Measurements from ENCODE around the gene PLCG2. TPM values are rescaled to one million over a fixed set of nuclear protein-coding genes. Genes with fewer than 3 reads are reported as not detected.
A peak's percentile ranks its signal among the peaks of the same experiment; 100 is the strongest.

PLCG2 gene
- total RNA-seq, 1 experiment from 2014 or later, result 6.0 TPM

GRCh38 chr16:81904320-81904719 is 125.2 kb downstream of the PLCG2 start:
- Histone ChIP-seq H3K27me3 (ENCODE audit: insufficient read depth, low read length) (no peaks in the 10 kb centered on the region), H3K23me2 (ENCODE audit: insufficient read length, low read depth, low read length, poor library complexity, severe bottlenecking) (no peaks in the 10 kb centered on the region), H4K8ac (replicated peaks; ENCODE audit: insufficient read length, low read depth, low read length) (no peak overlapping the region), H3K18ac (ENCODE audit: insufficient read length, low read depth, low read length) (no peak overlapping the region), H3K79me1 (ENCODE audit: insufficient read depth, low read depth, low read length, poor library complexity, severe bottlenecking) (no peaks in the 10 kb centered on the region), H2BK120ac (ENCODE audit: low read depth, low read length, poor library complexity, severe bottlenecking) (no peak overlapping the region), H2AFZ (ENCODE audit: low read length) (no peak overlapping the region), H2BK5ac (ENCODE audit: insufficient read length, low read length) (no peak overlapping the region), H3K56ac (ENCODE audit: insufficient read length, low read depth, low read length) (no peak overlapping the region), H3K4ac (ENCODE audit: low read depth, low read length) (no peak overlapping the region), H2AK5ac (ENCODE audit: insufficient read length, low read length) (no peak overlapping the region), H3T11ph (ENCODE audit: low read length) (no peak overlapping the region), H3K23ac (ENCODE audit: insufficient read length, low read depth, low read length) (no peak overlapping the region), H3K79me2 (ENCODE audit: insufficient read depth, low read length) (no peaks in the 10 kb centered on the region), H3K27ac (ENCODE audit: insufficient read length, low read depth, low read length) (no peak overlapping the region), H2BK12ac (ENCODE audit: insufficient read length, low read depth, low read length) (no peak overlapping the region), H3K9ac (ENCODE audit: extremely low read depth, insufficient read length, low read length) (no peak overlapping the region), H3K14ac (ENCODE audit: insufficient read depth, low read length) (no peak overlapping the region), H3K4me2 (ENCODE audit: insufficient read depth, insufficient read length, low read length) (no peak overlapping the region), H4K5ac (ENCODE audit: insufficient read length, low read depth, low read length) (no peak overlapping the region), H2BK20ac (ENCODE audit: low read depth, low read length, poor library complexity, severe bottlenecking) (no peak overlapping the region), H4K91ac (ENCODE audit: insufficient read length, low read depth, low read length) (no peak overlapping the region), H4K20me1 (ENCODE audit: control insufficient read depth, insufficient read depth, insufficient read length) (no peaks in the 10 kb centered on the region), H3K4me1 (ENCODE audit: insufficient read depth, low read length) (no peaks in the 10 kb centered on the region), H3K9me3 (ENCODE audit: control insufficient read depth, low read depth, low read length) (no peaks in the 10 kb centered on the region), H2BK15ac (ENCODE audit: low read depth, low read length) (no peak overlapping the region)
- peaks cover 0 to 3% of the 10 kb centered on the region in 2 experiments; a peak in 2 of 4 replicates for H3K4me1 Mint-ChIP-seq
- peak overlapping the region in 1 of 3 experiments; percentile 50; a peak in 2 of 7 replicates for H3K27ac Mint-ChIP-seq
- no peak overlapping the region for H3K4me3 Mint-ChIP-seq
- peaks cover 2 to 4% of the 10 kb centered on the region in 2 experiments; a peak in 3 of 5 replicates for H3K9me3 Mint-ChIP-seq
- TF ChIP-seq, protein P1, sequence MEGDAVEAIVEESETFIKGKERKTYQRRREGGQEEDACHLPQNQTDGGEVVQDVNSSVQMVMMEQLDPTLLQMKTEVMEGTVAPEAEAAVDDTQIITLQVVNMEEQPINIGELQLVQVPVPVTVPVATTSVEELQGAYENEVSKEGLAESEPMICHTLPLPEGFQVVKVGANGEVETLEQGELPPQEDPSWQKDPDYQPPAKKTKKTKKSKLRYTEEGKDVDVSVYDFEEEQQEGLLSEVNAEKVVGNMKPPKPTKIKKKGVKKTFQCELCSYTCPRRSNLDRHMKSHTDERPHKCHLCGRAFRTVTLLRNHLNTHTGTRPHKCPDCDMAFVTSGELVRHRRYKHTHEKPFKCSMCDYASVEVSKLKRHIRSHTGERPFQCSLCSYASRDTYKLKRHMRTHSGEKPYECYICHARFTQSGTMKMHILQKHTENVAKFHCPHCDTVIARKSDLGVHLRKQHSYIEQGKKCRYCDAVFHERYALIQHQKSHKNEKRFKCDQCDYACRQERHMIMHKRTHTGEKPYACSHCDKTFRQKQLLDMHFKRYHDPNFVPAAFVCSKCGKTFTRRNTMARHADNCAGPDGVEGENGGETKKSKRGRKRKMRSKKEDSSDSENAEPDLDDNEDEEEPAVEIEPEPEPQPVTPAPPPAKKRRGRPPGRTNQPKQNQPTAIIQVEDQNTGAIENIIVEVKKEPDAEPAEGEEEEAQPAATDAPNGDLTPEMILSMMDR (conservative IDR thresholded peaks at IDR 0.05), result no peak
- peaks cover 0 to 12% (median 3%) of the 10 kb centered on the region in 3 experiments; a peak in 2 of 7 replicates for H3K36me3 Mint-ChIP-seq (ENCODE audit: insufficient read depth in 1 of 3, low read depth in 3 of 3)
- DNase-seq, result no peak
- H3K27me3 Mint-ChIP-seq (ENCODE audit: low read depth), result no peaks in the 10 kb centered on the region
- no CpG with 5 or more reads among the region's 8 CpGs for WGBS (ENCODE audit: extremely low coverage, insufficient read length, low lambda C conversion rate)
